Astrocyte (in vitro differentiated cells and primary cell): ENCODE data around the gene REEP6. TPM values are rescaled to one million over a fixed set of nuclear protein-coding genes. Genes with fewer than 3 reads are reported as not detected.
"Not testable (repeated sequence)": the region's sequence is repeated elsewhere in the genome, so short reads cannot be mapped to it uniquely, and the experiment has no call there.

Source experiments
- DNase-seq: peaks from one replicate; pipeline ENCODE4 v3.0.0-alpha.2; 2010; ENCODE audit warnings: low read depth
- FAIRE-seq: peaks from 2 replicates; lab custom pipeline; 2011; peaks lifted over from hg19 to GRCh38; lab: Jason Lieb, UNC
- H2AFZ ChIP-seq: 2 replicates; pipeline ENCODE4 v1.6.0; 2012; ENCODE audit warnings: low read depth, low read length, inconsistent platforms
- H3K27ac ChIP-seq: 2 replicates; pipeline ENCODE4 v1.5.1; 2011; ENCODE audit warnings: low read depth, low read length, inconsistent platforms
- H3K27me3 ChIP-seq: 2 replicates; pipeline ENCODE4 v1.6.0; 2011; ENCODE audit warnings: low read length, inconsistent platforms; ENCODE audit not compliant: insufficient read depth
- H3K36me3 ChIP-seq: 2 replicates; pipeline ENCODE4 v1.5.1; 2011; ENCODE audit warnings: low read length, inconsistent platforms; ENCODE audit not compliant: insufficient read depth
- H3K4me1 ChIP-seq: 2 replicates; pipeline ENCODE4 v1.5.1; 2011; ENCODE audit warnings: low read length, inconsistent platforms; ENCODE audit not compliant: insufficient read depth
- H3K4me2 ChIP-seq: 2 replicates; pipeline ENCODE4 v1.6.0; 2012; ENCODE audit warnings: low read length, inconsistent platforms
- H3K4me3 ChIP-seq: 2 replicates; pipeline ENCODE4 v1.5.1; 2011; ENCODE audit warnings: low read depth, mild to moderate bottlenecking, low read length, inconsistent platforms; ENCODE audit not compliant: insufficient read depth
- H3K79me2 ChIP-seq: 2 replicates; pipeline ENCODE4 v1.6.0; 2012; ENCODE audit warnings: mild to moderate bottlenecking, low read length, inconsistent platforms; ENCODE audit not compliant: insufficient read depth
- H3K9ac ChIP-seq: 2 replicates; pipeline ENCODE4 v1.6.0; 2012; ENCODE audit warnings: mild to moderate bottlenecking, low read length, inconsistent platforms
- H3K9me3 ChIP-seq: 2 replicates; pipeline ENCODE4 v1.5.1; 2012; ENCODE audit warnings: low read depth, mild to moderate bottlenecking, low read length, inconsistent platforms; ENCODE audit not compliant: insufficient read depth
- H4K20me1 ChIP-seq: 2 replicates; pipeline ENCODE4 v1.6.0; 2012; ENCODE audit warnings: low read length, inconsistent platforms; ENCODE audit not compliant: insufficient read depth
- H3K27ac Mint-ChIP-seq: one replicate; pipeline ENCODE4 v1.8.0; 2021; ENCODE audit warnings: mild to moderate bottlenecking, mixed read lengths; ENCODE audit not compliant: unreplicated experiment
- H3K27me3 Mint-ChIP-seq: one replicate; pipeline ENCODE4 v1.8.0; 2021; ENCODE audit warnings: low read depth, mixed read lengths; ENCODE audit not compliant: unreplicated experiment
- H3K36me3 Mint-ChIP-seq: one replicate; pipeline ENCODE4 v1.8.0; 2021; ENCODE audit warnings: low read depth, mixed read lengths; ENCODE audit not compliant: unreplicated experiment
- H3K4me1 Mint-ChIP-seq: one replicate; pipeline ENCODE4 v1.8.0; 2021; ENCODE audit warnings: low read depth, mixed read lengths; ENCODE audit not compliant: unreplicated experiment
- H3K4me3 Mint-ChIP-seq: one replicate; pipeline ENCODE4 v1.8.0; 2021; ENCODE audit warnings: mild to moderate bottlenecking, moderate library complexity, mixed read lengths; ENCODE audit not compliant: unreplicated experiment
- H3K9me3 Mint-ChIP-seq: one replicate; pipeline ENCODE4 v1.8.0; 2021; ENCODE audit warnings: mild to moderate bottlenecking, mixed read lengths; ENCODE audit not compliant: unreplicated experiment
- EZH2 ChIP-seq: IDR thresholded peaks from 2 replicates; pipeline ENCODE4 v1.6.1; 2012; ENCODE audit warnings: mild to moderate bottlenecking, low read length, inconsistent platforms; ENCODE audit not compliant: insufficient read depth
- total RNA-seq: library from RNA; stranded (reverse); gene quantifications from 2 replicates; pipeline ENCODE4 v1.2.1, GENCODE V29; 2021
- TF ChIP-seq, protein P1 (sequence below): IDR thresholded peaks from 2 replicates; pipeline ENCODE4 v1.5.1; 2011; ENCODE audit warnings: low read depth, mild to moderate bottlenecking, inconsistent platforms, low read length, moderate library complexity; ENCODE audit not compliant: insufficient read depth

REEP6 gene
- total RNA-seq, 1 donor from 2014 or later, result 5.7 TPM

DNA sequence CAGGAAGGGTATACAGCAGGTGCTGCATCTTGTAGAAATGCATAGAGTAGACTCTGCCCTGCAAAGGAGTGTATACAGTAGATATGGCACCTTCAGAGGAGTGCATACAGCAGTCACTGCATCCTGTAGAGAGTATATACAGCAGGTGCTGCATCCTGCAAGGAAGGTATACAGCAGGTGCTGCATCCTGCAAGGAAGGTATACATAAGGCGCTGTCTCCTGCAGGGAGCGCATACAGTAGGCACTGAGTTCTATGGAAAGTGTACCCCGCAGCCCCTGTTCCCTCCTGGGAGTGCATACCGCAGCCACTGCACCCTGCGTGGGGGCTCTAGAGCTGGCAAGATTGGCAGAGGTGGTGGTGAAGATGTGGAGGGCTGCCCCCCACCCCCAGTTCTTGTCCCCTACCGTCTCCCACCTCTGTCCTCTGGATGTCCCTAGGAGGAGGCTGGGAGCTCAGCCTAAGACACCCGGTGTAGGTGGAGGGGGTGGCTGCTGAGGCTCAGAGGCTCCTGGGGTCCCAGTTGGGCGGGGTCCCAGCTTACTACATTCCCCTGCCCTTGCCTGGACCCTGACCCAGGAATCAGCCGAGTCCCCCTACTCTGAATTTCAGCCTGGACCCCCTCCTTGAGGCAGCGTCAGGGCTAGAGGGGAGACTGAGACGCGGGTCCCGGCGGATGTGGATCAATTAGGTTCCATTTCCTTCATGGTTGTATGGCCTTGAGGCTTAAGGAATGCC, 24.2 kb downstream of the REEP6 start:
- no peak overlapping the region for H3K4me3 ChIP-seq
- no peak overlapping the region for H2AFZ ChIP-seq
- no peaks in the 10 kb centered on the region for H3K4me1 Mint-ChIP-seq
- H3K36me3 Mint-ChIP-seq, result no peaks in the 10 kb centered on the region
- no peaks in the 10 kb centered on the region for H3K9me3 Mint-ChIP-seq
- H3K27me3 ChIP-seq, result peaks cover 2% of the 10 kb centered on the region
- H3K79me2 ChIP-seq, result no peaks in the 10 kb centered on the region
- H3K36me3 ChIP-seq, result no peaks in the 10 kb centered on the region
- FAIRE-seq (no peak), DNase-seq (no peak)
- peaks cover 19% of the 10 kb centered on the region for H3K27me3 Mint-ChIP-seq
- H3K4me1 ChIP-seq, result peaks cover 4% of the 10 kb centered on the region
- H3K27ac Mint-ChIP-seq, result no peak overlapping the region
- no peak overlapping the region for H3K4me2 ChIP-seq
- TF ChIP-seq EZH2, result no peak
- TF ChIP-seq, protein P1, sequence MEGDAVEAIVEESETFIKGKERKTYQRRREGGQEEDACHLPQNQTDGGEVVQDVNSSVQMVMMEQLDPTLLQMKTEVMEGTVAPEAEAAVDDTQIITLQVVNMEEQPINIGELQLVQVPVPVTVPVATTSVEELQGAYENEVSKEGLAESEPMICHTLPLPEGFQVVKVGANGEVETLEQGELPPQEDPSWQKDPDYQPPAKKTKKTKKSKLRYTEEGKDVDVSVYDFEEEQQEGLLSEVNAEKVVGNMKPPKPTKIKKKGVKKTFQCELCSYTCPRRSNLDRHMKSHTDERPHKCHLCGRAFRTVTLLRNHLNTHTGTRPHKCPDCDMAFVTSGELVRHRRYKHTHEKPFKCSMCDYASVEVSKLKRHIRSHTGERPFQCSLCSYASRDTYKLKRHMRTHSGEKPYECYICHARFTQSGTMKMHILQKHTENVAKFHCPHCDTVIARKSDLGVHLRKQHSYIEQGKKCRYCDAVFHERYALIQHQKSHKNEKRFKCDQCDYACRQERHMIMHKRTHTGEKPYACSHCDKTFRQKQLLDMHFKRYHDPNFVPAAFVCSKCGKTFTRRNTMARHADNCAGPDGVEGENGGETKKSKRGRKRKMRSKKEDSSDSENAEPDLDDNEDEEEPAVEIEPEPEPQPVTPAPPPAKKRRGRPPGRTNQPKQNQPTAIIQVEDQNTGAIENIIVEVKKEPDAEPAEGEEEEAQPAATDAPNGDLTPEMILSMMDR, result no peak
- no peak overlapping the region for H3K9ac ChIP-seq
- H3K4me3 Mint-ChIP-seq, result no peak overlapping the region
- no peak overlapping the region for H3K27ac ChIP-seq
- peaks cover 4% of the 10 kb centered on the region for H3K9me3 ChIP-seq
- no peaks in the 10 kb centered on the region for H4K20me1 ChIP-seq

DNA sequence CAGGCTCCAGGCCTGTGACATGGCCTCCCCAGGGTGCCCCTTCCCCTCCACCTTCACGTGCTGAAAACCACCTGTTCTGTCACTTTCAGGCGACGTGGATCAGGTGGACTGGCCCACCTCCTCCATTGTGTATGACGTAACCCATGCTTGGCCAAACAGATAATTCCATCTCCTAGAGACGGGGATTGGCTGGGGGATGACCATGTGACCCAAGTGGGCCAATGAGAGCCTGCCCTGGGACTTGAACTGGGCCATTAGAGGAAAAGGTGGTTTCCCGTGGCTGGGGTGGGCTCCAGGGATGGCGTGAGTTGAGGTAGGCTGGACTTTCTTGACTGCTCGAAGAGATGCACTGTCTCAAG, 25.4 kb downstream of the REEP6 start:
- FAIRE-seq (no peak), DNase-seq (no peak)
- H3K4me1 Mint-ChIP-seq, result no peaks in the 10 kb centered on the region
- Histone ChIP-seq H3K27me3 (peaks cover 2% of the 10 kb centered on the region), H3K9ac (no peak overlapping the region), H3K4me3 (no peak overlapping the region), H3K79me2 (no peaks in the 10 kb centered on the region), H2AFZ (no peak overlapping the region), H3K27ac (no peak overlapping the region), H3K4me1 (peaks cover 4% of the 10 kb centered on the region), H3K4me2 (no peak overlapping the region), H4K20me1 (no peaks in the 10 kb centered on the region), H3K9me3 (peaks cover 4% of the 10 kb centered on the region), H3K36me3 (no peaks in the 10 kb centered on the region)
- no peak overlapping the region for H3K4me3 Mint-ChIP-seq
- TF ChIP-seq, protein P1, result no peak
- TF ChIP-seq EZH2, result no peak
- H3K27ac Mint-ChIP-seq, result no peak overlapping the region
- H3K36me3 Mint-ChIP-seq, result no peaks in the 10 kb centered on the region
- no peaks in the 10 kb centered on the region for H3K9me3 Mint-ChIP-seq
- peaks cover 23% of the 10 kb centered on the region for H3K27me3 Mint-ChIP-seq

DNA sequence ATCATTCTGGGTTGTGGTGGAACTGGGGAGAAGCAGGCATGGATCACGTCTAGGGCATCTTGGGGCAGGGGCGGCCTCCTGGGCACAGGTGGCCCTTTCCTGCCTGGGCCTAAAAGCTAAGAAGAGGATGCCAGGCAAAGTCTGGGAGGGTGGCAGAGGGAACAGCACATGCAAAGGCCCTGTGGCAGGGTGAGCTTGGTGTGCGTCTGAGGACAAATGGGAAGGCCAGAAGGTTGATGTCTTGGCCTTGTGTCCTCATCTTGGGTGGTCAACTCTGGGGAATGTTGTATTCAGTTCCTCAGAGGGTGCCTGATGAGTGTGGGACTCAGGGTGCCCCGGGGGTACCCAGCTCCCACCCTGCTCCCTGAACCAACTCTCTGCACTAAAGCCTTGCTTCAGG, 27.5 kb downstream of the REEP6 start:
- FAIRE-seq (no peak), DNase-seq (no peak)
- Mint-ChIP-seq H3K27me3 (peaks cover 38% of the 10 kb centered on the region), H3K4me3 (no peak overlapping the region), H3K27ac (no peak overlapping the region), H3K36me3 (no peaks in the 10 kb centered on the region), H3K4me1 (no peaks in the 10 kb centered on the region), H3K9me3 (no peaks in the 10 kb centered on the region)
- Histone ChIP-seq H3K4me3 (no peak overlapping the region), H4K20me1 (no peaks in the 10 kb centered on the region), H3K27me3 (peaks cover 10% of the 10 kb centered on the region), H3K9ac (no peak overlapping the region), H3K79me2 (no peaks in the 10 kb centered on the region), H3K4me2 (no peak overlapping the region), H3K27ac (no peak overlapping the region), H3K4me1 (no peaks in the 10 kb centered on the region), H3K9me3 (peaks cover 4% of the 10 kb centered on the region), H3K36me3 (no peaks in the 10 kb centered on the region), H2AFZ (no peak overlapping the region)
- TF ChIP-seq, protein P1, result no peak
- no peak for TF ChIP-seq EZH2

DNA sequence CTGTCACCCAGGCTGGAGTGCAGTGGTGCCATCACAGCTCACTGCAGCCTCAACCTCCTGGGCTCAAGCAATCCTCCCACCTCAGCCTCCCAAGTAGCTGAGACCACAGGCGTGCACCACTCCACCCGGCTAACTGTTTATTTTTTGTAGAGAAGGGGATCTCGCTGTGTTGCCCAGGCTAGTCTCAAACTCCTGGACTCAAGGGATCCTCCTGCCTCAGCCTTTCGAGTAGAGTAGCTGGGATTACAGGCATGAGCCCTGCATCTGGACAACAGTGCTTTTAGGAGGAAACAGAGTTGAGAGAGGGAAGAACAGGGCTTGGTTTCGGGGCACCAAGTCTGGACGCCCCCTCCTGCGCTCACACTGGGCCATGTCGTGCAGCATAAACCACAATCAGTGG, 28.8 kb downstream of the REEP6 start:
- not testable (repeated sequence) for H3K27ac Mint-ChIP-seq, H3K79me2 ChIP-seq, H3K4me3 Mint-ChIP-seq, FAIRE-seq, H3K9ac ChIP-seq, H3K27ac ChIP-seq, H2AFZ ChIP-seq, H3K36me3 ChIP-seq, H3K9me3 Mint-ChIP-seq, H3K4me2 ChIP-seq, H3K4me1 Mint-ChIP-seq, H3K4me1 ChIP-seq, H3K36me3 Mint-ChIP-seq, H3K4me3 ChIP-seq, H4K20me1 ChIP-seq, H3K9me3 ChIP-seq, DNase-seq
- H3K27me3 ChIP-seq, result peaks cover 19% of the 10 kb centered on the region
- peaks cover 45% of the 10 kb centered on the region for H3K27me3 Mint-ChIP-seq
